Fibroblast of the aortic adventitia (primary cell): ENCODE results near the gene HCN1. TPM values are rescaled to one million over a fixed set of nuclear protein-coding genes. Genes with fewer than 3 reads are reported as not detected.

Source experiments
- DNase-seq: peaks from one replicate; pipeline ENCODE4 v3.0.0-alpha.2; 2010; ENCODE audit warnings: low read depth
- H3K4me3 ChIP-seq: 2 replicates; pipeline ENCODE4 v1.5.1; 2011; ENCODE audit warnings: low read depth, mild to moderate bottlenecking, control low read depth, low read length, moderate library complexity
- CTCF ChIP-seq: IDR thresholded peaks from 2 replicates; pipeline ENCODE4 v1.5.1; 2011; ENCODE audit warnings: mild to moderate bottlenecking, low read length, control low read depth, inconsistent platforms; ENCODE audit not compliant: insufficient read depth
- total RNA-seq: library from RNA; depleted of rRNA; stranded (reverse); fragments of >200 nt; gene quantifications from 2 replicates; pipeline ENCODE4 v1.2.3, GENCODE V29; 2012; ENCODE audit warnings: low replicate concordance

HCN1 gene
- total RNA-seq, 1 donor: not detected

- no peak for TF ChIP-seq CTCF
- DNase-seq: no peak
- H3K4me3 ChIP-seq: no peak overlapping the region
These were observed 415.1 kb downstream of the HCN1 start for GRCh38 chr5:45281081-45281480.

- no peak for TF ChIP-seq CTCF
- H3K4me3 ChIP-seq: no peak overlapping the region
- DNase-seq: no peak
These were observed 417.1 kb downstream of the HCN1 start for GRCh38 chr5:45279109-45279508.

- no peak for DNase-seq
- TF ChIP-seq CTCF: no peak
- no peak overlapping the region for H3K4me3 ChIP-seq
These were observed 418.3 kb downstream of the HCN1 start for GRCh38 chr5:45277860-45278259.

- no peak for DNase-seq
- TF ChIP-seq CTCF: no peak
- no peak overlapping the region for H3K4me3 ChIP-seq
These were observed 421.9 kb downstream of the HCN1 start for GRCh38 chr5:45274241-45274640.

- no peak for DNase-seq
- H3K4me3 ChIP-seq: no peak overlapping the region
- no peak for TF ChIP-seq CTCF
These were observed 424.6 kb downstream of the HCN1 start for GRCh38 chr5:45271626-45272025.

GRCh38 chr5:45264447-45264846 lies 431.7 kb downstream of the HCN1 start:
- no peak for TF ChIP-seq CTCF
- no peak overlapping the region for H3K4me3 ChIP-seq
- no peak for DNase-seq

GRCh38 chr5:45262061-45262590 lies 434.1 kb downstream of the HCN1 start:
- H3K4me3 ChIP-seq: no peak overlapping the region
- no peak for TF ChIP-seq CTCF
- no peak for DNase-seq
